Fibroblast of pulmonary artery (primary cell): Measurements from ENCODE around the gene CCDC178.

Experiments used
- DNase-seq: peaks from one replicate; pipeline ENCODE4 v3.0.0-alpha.2; 2010; ENCODE audit warnings: low read depth
- H3K4me3 ChIP-seq: replicated peaks from 2 replicates; pipeline ENCODE4 v1.5.1; 2011; ENCODE audit warnings: low read depth, mild to moderate bottlenecking, control low read depth, low read length, moderate library complexity
- CTCF ChIP-seq: IDR thresholded peaks from 2 replicates; pipeline ENCODE4 v1.5.1; 2011; ENCODE audit warnings: mild to moderate bottlenecking, control low read depth, low read length, inconsistent platforms; ENCODE audit errors: missing control alignments

The CCDC178 gene

GRCh38 chr18:32937066-32937465 is 503.5 kb downstream of the CCDC178 start:
- no peak for DNase-seq
- no peak overlapping the region for H3K4me3 ChIP-seq
- TF ChIP-seq CTCF, result no peak

GRCh38 chr18:32934201-32934600 is 506.3 kb downstream of the CCDC178 start:
- no peak for TF ChIP-seq CTCF
- no peak overlapping the region for H3K4me3 ChIP-seq
- no peak for DNase-seq

- H3K4me3 ChIP-seq, result no peak overlapping the region
- DNase-seq, result peak; percentile 68
- peak; percentile 76 for TF ChIP-seq CTCF
These were observed 509.7 kb downstream of the CCDC178 start for GRCh38 chr18:32930695-32931301.

GRCh38 chr18:32929213-32929612 is 511.3 kb downstream of the CCDC178 start:
- peak; percentile 28 for DNase-seq
- TF ChIP-seq CTCF, result no peak
- no peak overlapping the region for H3K4me3 ChIP-seq

- no peak for TF ChIP-seq CTCF
- DNase-seq, result no peak
- H3K4me3 ChIP-seq, result no peak overlapping the region
These were observed 517.5 kb downstream of the CCDC178 start for GRCh38 chr18:32922951-32923430.

- H3K4me3 ChIP-seq, result no peak overlapping the region
- TF ChIP-seq CTCF, result no peak
- peak; percentile 95 for DNase-seq
These were observed 519.4 kb downstream of the CCDC178 start for GRCh38 chr18:32920796-32921787.
